Measurements from ENCODE around the gene GEMIN7. TPM values are rescaled to one million over a fixed set of nuclear protein-coding genes. Genes with fewer than 3 reads are reported as not detected.

The GEMIN7 gene
- total and polyA plus RNA-seq, 11 donors: 11.4 to 40.8 (median 17.2) TPM

DNA sequence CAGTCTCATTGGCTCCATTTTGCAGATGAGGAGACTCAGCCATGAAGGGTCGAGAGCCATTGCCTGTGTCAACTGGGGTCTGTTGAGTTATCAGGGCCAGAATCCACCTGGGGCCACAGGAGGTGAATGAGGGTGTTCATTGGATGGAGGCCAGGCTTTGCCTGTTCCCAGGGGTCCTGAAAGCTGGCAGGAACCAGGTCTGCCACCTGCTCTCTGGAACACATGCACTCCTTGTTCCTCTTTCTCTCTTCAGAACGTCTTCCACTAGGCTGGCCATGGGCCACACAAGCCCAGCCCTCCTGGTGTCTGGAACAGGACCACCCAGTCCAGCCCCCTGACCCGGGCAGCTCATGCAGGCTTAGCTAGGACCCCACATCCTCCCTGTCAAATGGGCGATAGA is 35.1 kb downstream of the GEMIN7 start:
- Histone ChIP-seq H3K4me3 (no peak overlapping the region), H3K27ac (no peak overlapping the region), H3K27me3 (no peaks in the 10 kb centered on the region), H3K4me1 (peaks cover 0 to 32% (median 17%) of the 10 kb centered on the region in 12 donors), H3K9me3 (no peaks in the 10 kb centered on the region), H3K36me3 (no peaks in the 10 kb centered on the region)
- WGBS, 4 donors: 86 to 91% (median 87%) methylated on average over 4 of the region's 4 CpGs; no CpG with 5 or more reads in 1 of the 4 donors
- TF ChIP-seq POLR2A (IDR thresholded peaks at IDR 0.05): no peak
- TF ChIP-seq, protein P1, sequence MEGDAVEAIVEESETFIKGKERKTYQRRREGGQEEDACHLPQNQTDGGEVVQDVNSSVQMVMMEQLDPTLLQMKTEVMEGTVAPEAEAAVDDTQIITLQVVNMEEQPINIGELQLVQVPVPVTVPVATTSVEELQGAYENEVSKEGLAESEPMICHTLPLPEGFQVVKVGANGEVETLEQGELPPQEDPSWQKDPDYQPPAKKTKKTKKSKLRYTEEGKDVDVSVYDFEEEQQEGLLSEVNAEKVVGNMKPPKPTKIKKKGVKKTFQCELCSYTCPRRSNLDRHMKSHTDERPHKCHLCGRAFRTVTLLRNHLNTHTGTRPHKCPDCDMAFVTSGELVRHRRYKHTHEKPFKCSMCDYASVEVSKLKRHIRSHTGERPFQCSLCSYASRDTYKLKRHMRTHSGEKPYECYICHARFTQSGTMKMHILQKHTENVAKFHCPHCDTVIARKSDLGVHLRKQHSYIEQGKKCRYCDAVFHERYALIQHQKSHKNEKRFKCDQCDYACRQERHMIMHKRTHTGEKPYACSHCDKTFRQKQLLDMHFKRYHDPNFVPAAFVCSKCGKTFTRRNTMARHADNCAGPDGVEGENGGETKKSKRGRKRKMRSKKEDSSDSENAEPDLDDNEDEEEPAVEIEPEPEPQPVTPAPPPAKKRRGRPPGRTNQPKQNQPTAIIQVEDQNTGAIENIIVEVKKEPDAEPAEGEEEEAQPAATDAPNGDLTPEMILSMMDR (IDR thresholded peaks at IDR 0.05): no peak
- DNase-seq (no peak), ATAC-seq (no peak)
- intact Hi-C loops (cut with DNase I): no loop called here

DNA sequence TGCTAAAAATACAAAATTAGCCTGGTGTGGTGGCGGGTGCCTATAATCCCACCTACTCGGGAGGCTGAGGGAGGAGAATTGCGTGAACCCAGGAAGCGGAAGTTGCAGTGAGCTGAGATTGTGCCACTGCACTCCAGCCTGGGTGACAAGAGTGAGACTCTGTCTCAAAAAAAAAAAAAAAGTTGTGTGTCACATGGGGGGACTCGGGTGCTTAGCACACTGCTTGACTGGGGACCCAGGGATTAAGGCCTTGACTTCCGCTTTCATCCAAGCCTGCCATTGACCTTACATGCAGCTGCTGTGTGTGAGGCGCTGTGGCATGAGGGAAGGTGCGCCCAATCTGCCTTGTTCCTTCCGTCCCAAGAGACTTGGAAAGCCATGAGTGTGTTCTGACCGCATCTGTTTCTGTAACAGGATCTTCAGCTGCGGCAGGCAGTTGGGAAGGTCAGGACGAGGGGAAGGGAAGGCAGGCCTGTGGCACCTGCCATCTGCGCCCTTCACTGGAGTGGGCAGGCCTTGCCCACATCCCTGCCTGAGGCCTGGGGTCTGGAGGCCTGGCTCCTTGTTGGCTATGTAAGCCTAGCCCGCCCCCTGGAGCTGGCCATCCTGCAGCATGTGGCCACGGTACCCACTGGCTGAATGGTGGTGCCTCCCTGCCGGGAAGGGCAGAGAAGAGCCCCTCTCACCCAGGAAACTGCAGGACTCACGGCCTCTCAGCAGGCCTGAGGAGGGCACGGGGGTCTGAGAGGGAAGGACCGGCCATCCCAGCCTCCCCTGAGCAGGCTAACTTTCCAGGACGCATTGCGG is 37.0 kb downstream of the GEMIN7 start:
- TF ChIP-seq, protein P1 (IDR thresholded peaks at IDR 0.05): no peak
- TF ChIP-seq POLR2A (IDR thresholded peaks at IDR 0.05): no peak
- WGBS, 4 donors: 91 to 93% (median 92%) methylated on average over 18 to 21 of the region's 21 CpGs
- DNase-seq (no peak), ATAC-seq (no peak)
- H3K9me3 ChIP-seq: no peaks in the 10 kb centered on the region
- H3K4me3 ChIP-seq: no peak overlapping the region
- H3K36me3 ChIP-seq: no peaks in the 10 kb centered on the region
- H3K4me1 ChIP-seq: peaks cover 0 to 27% (median 14%) of the 10 kb centered on the region in 12 donors
- H3K27ac ChIP-seq: peak overlapping the region in 1 of 12 donors; percentile 46
- intact Hi-C loops (cut with DNase I): no loop called here
- no peaks in the 10 kb centered on the region for H3K27me3 ChIP-seq

DNA sequence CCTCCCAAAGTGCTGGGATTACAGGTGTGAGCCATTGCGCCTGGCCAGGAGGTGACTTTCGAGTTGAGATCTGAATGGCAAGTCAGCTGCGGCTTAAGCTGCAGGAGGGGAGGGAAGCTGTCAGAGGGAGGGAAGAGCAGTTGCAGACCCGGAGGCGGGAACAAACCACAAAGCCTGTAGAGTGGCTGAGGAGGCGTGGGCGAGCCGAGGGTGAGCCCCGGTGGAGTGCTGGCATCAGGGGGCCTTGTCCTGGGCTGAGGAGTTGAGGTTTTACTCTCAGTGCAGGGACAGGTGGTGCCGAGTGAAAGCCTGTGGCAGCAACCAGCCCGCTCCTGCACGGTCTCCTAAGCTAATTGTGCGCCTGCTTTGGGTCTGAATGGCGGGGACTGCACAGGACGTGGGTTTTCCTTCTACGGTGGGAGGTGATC is 38.1 kb downstream of the GEMIN7 start:
- intact Hi-C loops (cut with DNase I): no loop called here

DNA sequence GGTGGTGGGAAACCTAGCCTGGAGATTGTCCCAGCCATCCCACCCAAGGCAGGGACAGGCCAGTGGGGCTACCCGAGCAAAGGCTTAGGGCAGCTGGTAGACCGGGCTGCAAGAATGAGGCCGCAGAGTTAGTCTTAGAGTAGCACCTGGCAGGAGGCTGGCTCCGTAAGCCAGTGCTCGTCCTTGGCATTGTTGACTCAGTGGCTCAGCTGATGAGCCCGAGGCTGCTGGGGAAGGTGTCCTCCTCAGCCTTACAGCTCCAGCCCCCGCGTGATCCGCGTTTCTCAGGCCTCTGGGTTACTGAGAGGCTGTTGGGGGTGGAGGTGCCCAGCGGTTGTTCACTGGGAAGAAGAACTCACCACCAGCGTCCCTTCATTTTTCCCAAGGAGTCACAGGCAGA is 38.6 kb downstream of the GEMIN7 start:
- Histone ChIP-seq H3K9me3 (no peaks in the 10 kb centered on the region), H3K36me3 (no peaks in the 10 kb centered on the region), H3K27me3 (no peaks in the 10 kb centered on the region), H3K4me3 (no peak overlapping the region), H3K27ac (no peak overlapping the region), H3K4me1 (peaks cover 0 to 27% (median 14%) of the 10 kb centered on the region in 12 donors)
- TF ChIP-seq, protein P1 (IDR thresholded peaks at IDR 0.05): no peak
- TF ChIP-seq POLR2A (IDR thresholded peaks at IDR 0.05): no peak
- intact Hi-C loops (cut with DNase I): no loop called here
- 71 to 85% (median 80%) methylated on average over 7 to 12 of the region's 12 CpGs for WGBS, 4 donors
- DNase-seq: no peak
- ATAC-seq: peak in 1 of 4 donors; percentile 16

More for the DNA sequence above, 38.1 kb downstream of the GEMIN7 start:
- ATAC-seq (no peak), DNase-seq (no peak)
- no peak for TF ChIP-seq POLR2A (IDR thresholded peaks at IDR 0.05)
- TF ChIP-seq, protein P1 (IDR thresholded peaks at IDR 0.05): no peak
- Histone ChIP-seq H3K27me3 (no peaks in the 10 kb centered on the region), H3K36me3 (no peaks in the 10 kb centered on the region), H3K9me3 (no peaks in the 10 kb centered on the region), H3K4me1 (peaks cover 0 to 27% (median 14%) of the 10 kb centered on the region in 12 donors), H3K4me3 (no peak overlapping the region), H3K27ac (no peak overlapping the region)
- WGBS, 4 donors: 62 to 80% (median 70%) methylated on average over 14 to 16 of the region's 16 CpGs

Measured in heart left ventricle (tissue), 16 donors.